NCI-H510A treated with DMSO at 0.1 percent for 48 hours (cell line): ENCODE data around the gene UNK.
"Not testable (repeated sequence)": the region's sequence is repeated elsewhere in the genome, so short reads cannot be mapped to it uniquely, and the experiment has no call there.

ENCODE experiments used
- DNase-seq: peaks from one replicate; lab custom pipeline; 2025; lab: John Stamatoyannopoulos, UW

UNK gene

DNA sequence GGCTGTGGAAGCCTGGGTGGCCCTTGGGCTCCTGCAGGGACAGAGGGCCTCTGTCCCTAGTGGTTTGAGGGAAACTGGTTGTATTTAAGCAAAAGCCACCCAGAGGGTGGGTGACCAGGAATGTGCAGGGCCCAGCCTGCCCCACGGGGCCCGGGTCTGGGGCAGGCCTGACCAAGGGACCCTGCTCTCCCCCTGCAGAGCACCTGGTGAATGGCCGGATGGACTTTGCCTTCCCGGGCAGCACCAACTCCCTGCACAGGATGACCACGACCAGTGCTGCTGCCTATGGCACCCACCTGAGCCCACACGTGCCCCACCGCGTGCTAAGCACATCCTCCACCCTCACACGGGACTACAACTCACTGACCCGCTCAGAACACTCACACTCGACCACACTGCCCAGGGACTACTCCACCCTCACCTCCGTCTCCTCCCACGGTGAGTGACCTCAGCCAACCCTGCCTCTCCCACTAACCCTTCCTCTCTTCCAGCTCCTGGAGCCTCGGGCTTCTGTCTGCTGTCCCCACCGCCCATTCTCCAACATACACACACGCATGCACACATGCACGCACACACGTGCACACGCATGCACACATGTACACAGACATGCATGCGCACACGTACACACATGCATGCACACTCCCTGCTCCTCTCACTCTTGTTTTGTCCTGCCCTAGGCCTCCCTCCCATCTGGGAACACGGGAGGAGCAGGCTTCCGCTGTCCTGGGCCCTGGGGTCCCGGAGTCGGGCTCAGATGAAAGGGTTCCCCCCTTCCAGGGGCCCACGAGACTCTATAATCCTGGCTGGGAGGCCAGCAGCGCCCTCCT is 30.0 kb upstream of the UNK start:
- DNase-seq: no peak

- no peak for DNase-seq
Observed at GRCh38 chr17:75755205-75755901, 29.3 kb upstream of the UNK start.

DNA sequence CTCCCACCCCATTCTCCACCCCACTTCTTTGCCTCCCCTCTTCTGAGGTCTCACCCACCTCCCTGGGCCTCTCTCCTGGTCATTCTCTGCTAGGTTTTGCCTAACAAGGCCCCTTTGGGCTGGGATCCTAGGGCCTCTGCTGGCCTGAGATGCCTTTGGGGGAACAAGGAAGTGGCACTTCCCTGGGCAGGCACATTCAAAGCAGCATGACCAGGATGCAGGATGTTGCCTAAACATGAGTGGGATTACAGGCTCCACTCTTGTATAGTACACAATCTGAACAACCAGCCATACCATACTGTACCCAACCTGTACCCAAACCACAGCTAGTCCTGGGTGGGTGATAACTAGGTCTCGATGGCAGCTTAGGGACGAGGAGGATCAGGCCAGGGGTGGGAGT is 28.6 kb upstream of the UNK start:
- no peak for DNase-seq

DNA sequence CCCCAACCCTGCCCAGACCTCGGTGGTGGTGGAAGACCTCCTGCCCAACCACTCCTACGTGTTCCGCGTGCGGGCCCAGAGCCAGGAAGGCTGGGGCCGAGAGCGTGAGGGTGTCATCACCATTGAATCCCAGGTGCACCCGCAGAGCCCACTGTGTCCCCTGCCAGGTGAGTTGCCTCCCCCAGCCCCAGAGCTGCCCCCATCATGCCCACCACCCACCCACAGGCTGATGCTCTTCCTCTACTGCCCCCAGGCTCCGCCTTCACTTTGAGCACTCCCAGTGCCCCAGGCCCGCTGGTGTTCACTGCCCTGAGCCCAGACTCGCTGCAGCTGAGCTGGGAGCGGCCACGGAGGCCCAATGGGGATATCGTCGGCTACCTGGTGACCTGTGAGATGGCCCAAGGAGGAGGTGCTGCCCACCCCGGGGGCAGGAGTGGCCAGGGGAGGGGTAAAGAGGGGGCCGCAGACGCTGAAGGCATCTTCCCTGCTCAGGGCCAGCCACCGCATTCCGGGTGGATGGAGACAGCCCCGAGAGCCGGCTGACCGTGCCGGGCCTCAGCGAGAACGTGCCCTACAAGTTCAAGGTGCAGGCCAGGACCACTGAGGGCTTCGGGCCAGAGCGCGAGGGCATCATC is 28.0 kb upstream of the UNK start:
- DNase-seq: no peak

DNA sequence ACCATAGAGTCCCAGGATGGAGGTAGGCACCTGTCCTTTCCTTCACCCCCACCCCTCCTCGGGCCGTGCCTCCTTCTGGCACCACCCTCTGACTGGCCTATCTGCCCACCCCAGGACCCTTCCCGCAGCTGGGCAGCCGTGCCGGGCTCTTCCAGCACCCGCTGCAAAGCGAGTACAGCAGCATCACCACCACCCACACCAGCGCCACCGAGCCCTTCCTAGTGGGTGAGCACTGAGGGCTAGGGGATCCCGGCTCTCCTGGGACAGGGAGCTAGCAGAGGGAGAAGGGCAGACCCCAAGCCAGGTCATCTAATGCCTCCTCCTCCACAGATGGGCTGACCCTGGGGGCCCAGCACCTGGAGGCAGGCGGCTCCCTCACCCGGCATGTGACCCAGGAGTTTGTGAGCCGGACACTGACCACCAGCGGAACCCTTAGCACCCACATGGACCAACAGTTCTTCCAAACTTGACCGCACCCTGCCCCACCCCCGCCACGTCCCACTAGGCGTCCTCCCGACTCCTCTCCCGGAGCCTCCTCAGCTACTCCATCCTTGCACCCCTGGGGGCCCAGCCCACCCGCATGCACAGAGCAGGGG is 27.4 kb upstream of the UNK start:
- DNase-seq: no peak

DNA sequence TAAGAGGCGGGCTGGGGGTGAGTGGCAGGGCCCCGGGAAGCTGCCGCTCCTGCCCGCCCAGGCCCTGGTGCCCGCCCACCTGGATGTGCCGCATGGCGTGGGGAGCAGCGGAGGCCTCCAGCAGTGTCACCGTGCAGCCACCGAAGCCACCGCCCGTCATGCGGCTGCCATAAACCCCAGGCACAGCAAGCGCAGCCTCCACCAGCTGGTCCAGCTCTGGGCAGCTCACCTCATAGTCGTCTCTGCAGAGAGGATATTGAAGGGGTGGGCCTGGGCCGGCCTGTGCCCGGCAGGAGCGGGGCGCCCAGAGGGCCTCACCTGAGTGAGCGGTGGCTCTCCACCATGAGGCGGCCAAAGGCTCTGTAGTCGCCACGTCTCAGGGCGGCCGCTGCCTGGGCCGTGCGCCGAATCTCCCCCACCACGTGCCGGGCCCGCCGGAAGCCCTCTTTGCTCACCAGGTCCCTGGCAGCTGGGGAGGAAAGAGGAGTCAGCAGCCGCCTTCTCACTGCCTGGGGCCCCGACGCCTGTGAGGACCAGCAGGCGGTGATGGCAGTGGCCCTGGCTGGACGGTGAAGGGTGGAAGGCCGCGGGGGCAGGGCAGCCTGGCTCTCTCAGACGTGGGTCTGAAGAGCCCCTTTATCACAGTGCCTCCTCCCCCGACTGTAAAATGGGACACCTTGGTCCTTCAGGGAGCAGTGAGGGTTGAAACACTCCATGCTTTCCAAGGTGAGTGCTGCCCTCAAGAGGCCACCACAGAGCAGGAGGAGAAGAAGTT is 26.3 kb upstream of the UNK start:
- DNase-seq: no peak

DNA sequence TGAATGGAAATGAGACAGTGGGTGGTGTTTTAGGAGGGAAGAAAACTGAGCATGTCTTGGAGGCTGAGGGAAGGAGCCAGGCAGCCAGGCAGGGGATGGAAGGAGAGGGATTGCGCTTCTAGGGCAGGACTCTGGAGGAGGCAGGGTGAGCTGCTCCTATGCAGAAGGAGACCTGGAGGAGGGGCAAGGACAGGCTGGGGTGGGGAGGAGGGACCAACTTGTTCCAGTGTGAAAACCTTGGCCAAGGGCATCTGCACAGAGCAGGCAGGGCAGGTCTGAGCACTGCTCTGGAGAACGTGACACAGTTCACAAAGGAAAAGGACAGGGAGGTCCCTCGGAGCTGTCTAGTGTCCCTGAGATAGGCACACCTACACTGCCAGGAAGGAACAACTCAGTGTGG is 25.1 kb upstream of the UNK start:
- no peak for DNase-seq

DNA sequence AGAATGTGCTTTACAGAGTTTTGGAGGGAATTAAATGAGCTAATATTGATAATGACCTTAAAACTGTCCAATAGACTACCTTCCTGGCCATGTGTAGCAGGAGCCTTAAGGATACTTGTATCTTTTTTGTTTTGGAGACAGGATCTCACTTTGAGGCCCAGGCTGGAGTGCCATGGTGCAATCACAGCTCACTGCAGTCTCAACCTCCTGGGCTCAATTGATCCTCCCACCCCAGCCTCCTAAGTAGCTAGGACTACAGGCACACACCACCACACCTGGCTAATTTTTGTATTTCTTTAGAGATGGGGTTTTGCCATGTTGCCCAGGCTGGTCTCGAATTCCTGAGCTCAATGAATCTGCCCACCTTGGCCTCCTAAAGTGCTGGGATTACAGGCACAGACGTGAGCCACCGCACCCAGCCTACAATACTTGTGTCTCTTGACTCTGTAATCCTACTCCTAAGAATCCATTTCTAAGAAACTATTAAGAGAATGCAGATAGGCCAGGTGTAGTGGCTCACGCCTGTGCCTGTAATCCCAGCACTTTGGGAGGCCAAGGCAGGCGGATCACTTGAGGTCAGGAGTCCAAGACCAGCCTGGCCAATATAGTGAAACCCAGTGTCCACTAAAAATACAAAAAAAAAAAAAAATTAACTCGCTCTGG is 24.5 kb upstream of the UNK start:
- DNase-seq: not testable (repeated sequence)

GRCh38 chr17:75762513-75763268 is 21.9 kb upstream of the UNK start:
- no peak for DNase-seq

GRCh38 chr17:75763269-75763607 is 21.4 kb upstream of the UNK start:
- no peak for DNase-seq

- no peak for DNase-seq
Observed at GRCh38 chr17:75763613-75764416, 20.8 kb upstream of the UNK start.

DNA sequence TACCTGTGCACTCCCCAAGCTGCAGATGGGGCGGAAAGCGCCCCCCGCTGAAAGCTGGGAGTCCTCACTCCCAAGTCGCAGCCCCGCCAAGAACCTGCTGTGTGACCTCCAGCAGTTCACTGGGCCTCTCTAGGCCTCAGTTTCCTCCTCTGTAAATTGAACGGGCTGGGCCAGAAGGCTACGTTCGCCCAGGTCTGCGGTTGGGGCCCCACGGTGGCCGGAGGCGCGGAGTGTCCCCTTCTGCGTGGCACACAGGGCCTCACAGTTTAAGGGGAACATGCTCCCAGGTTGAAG is 20.2 kb upstream of the UNK start:
- DNase-seq: no peak

GRCh38 chr17:75764711-75765421 is 19.7 kb upstream of the UNK start, which contains the start of gene GALK1:
Gene GALK1, minus strand, starts transcription at chr17:75765192. Its CDS starts 56 bp downstream, at chr17:75765136.
- DNase-seq: peak; percentile 14

DNA sequence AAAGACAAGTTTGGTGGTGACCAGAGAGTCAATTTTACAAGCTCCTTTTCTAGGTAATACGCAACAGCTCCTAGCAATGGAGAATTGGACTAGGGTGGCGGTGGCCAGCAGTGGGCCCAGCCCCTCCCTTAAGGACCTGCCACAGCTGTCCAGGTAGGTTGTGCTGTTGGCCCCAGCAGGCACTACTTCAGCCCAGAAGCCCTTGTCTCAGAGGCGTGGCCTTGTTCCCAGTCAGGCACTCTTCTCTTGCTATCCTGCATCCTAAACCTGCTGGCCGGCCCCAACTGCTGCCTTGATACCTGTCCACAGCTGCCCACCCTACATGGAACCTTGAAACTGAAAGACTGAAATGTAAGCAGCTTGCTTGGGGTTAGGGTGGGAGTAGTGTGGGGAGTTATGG is 18.6 kb upstream of the UNK start:
- no peak for DNase-seq

DNA sequence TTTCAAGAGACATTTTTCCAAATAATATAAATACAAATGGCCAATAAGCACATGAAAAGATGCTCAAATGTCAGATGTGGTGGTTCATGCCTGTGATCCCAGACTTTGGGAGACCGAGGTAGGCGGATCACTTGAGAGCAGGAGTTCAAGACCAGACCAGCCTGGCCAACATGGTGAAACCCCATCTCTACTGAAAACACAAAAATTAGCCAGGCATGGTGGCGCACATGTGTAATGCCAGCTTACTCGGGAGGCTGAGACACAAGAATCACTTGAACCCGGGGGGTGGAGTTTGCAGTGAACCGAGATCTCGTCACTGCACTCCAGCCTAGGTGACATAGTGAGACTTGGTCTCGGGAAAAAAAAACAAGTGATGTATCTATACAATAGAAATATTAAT is 16.7 kb upstream of the UNK start:
- DNase-seq: no peak

DNA sequence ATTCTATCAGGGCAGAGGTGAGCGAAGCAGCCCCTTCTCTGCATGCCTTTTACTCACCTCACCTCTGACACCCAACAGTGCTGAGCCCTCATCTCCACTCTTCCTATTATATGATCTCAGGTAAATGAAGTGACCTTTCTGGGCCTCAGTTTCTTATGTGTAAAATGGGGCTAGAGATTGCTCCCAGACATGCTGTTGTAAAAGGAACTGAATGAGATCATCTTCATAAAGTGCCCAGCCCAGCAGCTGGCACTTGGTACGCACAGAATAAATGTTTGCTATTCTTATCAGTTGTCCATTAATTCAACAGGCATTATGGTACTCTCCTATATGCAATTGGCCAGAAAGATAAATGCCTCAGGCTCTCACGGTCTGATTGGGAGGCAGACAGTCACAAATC is 15.1 kb upstream of the UNK start:
- DNase-seq: peak; percentile 64

- DNase-seq: peak; percentile 33
Observed at GRCh38 chr17:75771334-75772281, 13.0 kb upstream of the UNK start.

- no peak for DNase-seq
Observed at GRCh38 chr17:75773121-75773807, 11.3 kb upstream of the UNK start.
